Measurements from ENCODE around the gene PTCD1.

The PTCD1 gene

GRCh38 chr7:99408379-99409191, 30.0 kb downstream of the PTCD1 start, which contains the start of the genes BUD31 and PDAP1:
TSS of gene BUD31 (plus strand) at chr7:99408969. CDS start at chr7:99411093, 2,124 bp downstream.
TSS of gene PDAP1 (minus strand) at chr7:99408597. CDS start at chr7:99408548, 49 bp downstream.
- peak; percentile 61 to 85 for DNase-seq

GRCh38 chr7:99407872-99408378, 30.7 kb downstream of the PTCD1 start:
- no peak for DNase-seq

GRCh38 chr7:99406557-99406956, 32.0 kb downstream of the PTCD1 start:
- no peak for DNase-seq

GRCh38 chr7:99404977-99405320, 33.6 kb downstream of the PTCD1 start:
- no peak for DNase-seq

GRCh38 chr7:99404235-99404976, 34.2 kb downstream of the PTCD1 start:
- DNase-seq, result no peak

GRCh38 chr7:99403764-99404163, 34.8 kb downstream of the PTCD1 start:
- DNase-seq, result no peak

- no peak for DNase-seq
Measured at GRCh38 chr7:99402854-99403253, 35.7 kb downstream of the PTCD1 start.

GRCh38 chr7:99399597-99399996, 39.0 kb downstream of the PTCD1 start:
- no peak for DNase-seq

GRCh38 chr7:99398891-99399445, 39.6 kb downstream of the PTCD1 start:
- DNase-seq, result no peak

GRCh38 chr7:99397297-99397983, 41.2 kb downstream of the PTCD1 start:
- DNase-seq, result no peak

- DNase-seq, result no peak
Measured at GRCh38 chr7:99396418-99397296, 41.9 kb downstream of the PTCD1 start.

- DNase-seq, result no peak
Measured at GRCh38 chr7:99395616-99396327, 42.8 kb downstream of the PTCD1 start.

- no peak for DNase-seq
Measured at GRCh38 chr7:99394188-99394502, 44.5 kb downstream of the PTCD1 start.

GRCh38 chr7:99393355-99394187, 45.0 kb downstream of the PTCD1 start:
- no peak for DNase-seq

GRCh38 chr7:99392659-99393354, 45.8 kb downstream of the PTCD1 start:
- no peak for DNase-seq

- DNase-seq, result no peak
Measured at GRCh38 chr7:99392046-99392445, 46.6 kb downstream of the PTCD1 start.

- no peak for DNase-seq
Measured at GRCh38 chr7:99390941-99391602, 47.5 kb downstream of the PTCD1 start.

- no peak for DNase-seq
Measured at GRCh38 chr7:99389772-99390171, 48.8 kb downstream of the PTCD1 start.

GRCh38 chr7:99387912-99388311, 50.7 kb downstream of the PTCD1 start:
- no peak for DNase-seq

All from cerebellar nuclear complex (tissue), 1 donor.